Left renal pelvis (tissue), 4 donors: ENCODE data around the gene AVPR1A. TPM values are rescaled to one million over a fixed set of nuclear protein-coding genes. Genes with fewer than 3 reads are reported as not detected.

Experiments
- DNase-seq, 4 donors: peaks; one replicate each; pipeline ENCODE4 v3.0.0-alpha.2; 2013; ENCODE audit warnings: low read depth in 4 of 4, low spot score in 3 of 4
- polyA plus RNA-seq, 4 donors: library from polyadenylated mRNA; unstranded; fragments of 120-200 nt; gene quantifications; one replicate each; pipeline ENCODE4 v1.2.1, GENCODE V29; 2013; ENCODE audit not compliant: insufficient read length in 4 of 4

Gene AVPR1A
- polyA plus RNA-seq, 4 donors = 4.1 to 11.1 (median 6.2) TPM

DNA sequence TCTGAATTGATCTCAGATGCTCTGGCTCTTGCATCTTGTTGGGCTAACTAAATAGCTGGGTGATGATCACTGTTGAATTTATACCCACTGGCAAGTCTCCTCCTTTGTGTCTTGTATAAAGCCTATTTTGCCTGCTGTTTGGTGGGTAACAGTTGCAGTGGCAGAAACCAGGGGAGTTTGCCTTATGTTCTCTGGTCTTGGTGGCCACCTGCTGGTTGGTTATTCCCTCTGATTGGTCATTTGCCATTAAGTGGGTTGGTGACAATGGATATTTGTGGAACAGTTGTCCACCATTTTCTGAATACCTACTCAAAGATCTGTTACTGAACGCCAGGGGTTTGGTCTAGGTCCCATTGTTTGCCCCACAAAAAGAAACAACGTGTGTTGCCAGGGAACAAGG lies 52.1 kb downstream of the AVPR1A start:
- DNase-seq = no peak

GRCh38 chr12:63095369-63095980 lies 55.5 kb downstream of the AVPR1A start:
- no peak for DNase-seq

DNA sequence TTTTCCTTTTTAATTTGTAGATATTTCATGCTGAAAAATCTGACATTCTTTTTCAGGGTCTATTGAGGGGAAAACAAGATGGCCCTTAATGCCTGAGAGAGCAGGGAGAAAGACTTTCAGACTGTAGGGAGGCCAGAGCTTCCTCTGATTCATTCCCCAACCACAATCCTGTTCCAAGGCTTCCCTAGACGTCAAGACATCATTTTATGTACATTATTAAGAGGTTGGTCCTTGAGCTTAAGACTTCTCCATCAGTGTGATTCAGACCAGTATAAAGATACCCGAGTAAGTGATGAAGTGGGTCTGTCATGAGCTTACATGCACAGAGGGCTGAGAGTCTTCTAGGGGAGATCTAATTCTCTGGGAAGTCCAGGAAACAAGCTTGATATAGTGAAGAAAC lies 57.3 kb downstream of the AVPR1A start:
- no peak for DNase-seq

DNA sequence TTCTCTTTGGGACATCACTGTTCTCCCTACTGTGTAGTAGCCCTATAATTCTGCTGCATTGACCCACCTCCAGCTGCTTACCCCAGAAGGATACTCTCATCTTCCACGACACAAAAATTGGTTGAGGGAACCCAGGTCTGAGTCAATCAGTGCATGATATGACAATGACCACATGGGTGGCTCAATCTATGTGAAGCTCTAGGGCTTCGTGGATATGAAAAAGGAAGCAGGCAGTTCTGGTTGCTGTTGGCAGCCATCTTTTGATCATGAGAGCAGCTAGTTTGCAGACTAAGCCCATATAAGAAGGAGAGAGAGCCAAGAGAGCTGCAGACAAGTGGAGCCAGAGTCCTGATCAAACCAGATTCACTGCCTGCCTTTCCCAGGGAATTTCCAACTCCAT lies 57.9 kb downstream of the AVPR1A start:
- no peak for DNase-seq

Other genes starting within 250 kb of the AVPR1A start
- gene PPM1H, start 216.1 kb downstream of the AVPR1A start, polyA plus RNA-seq = 10 to 100 TPM in 3 of 4 donors, 1 to 10 TPM in 1; 4.1 to 30.8 (median 28.2) TPM